ENCODE data around the gene MFNG.

DNA sequence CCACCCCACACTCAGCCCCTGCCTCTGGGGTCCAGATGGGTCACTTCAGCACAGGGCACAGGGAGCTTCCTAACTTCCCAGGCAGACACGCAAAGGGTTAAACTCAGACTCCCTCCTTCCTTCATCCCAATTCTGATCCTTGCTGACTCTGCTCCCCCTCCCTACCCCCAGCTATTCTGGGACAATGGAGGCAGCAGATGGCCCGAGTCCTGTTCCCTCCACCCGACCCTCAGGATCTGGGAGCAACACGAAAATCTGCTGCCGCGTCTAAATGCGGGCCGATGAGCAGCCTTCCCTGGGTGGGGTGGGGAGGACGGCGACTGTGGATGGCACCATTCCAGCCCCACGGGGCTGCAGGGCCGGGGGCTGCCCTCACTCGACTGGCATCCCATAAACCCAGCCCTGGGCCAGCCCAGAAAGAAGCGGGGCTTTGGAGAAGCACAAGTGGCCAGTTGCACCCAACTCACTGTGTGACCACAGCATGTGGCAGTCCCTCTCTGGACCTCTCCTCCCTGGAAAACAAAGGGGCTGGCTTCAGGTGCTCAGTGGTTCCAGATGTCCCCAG lies 18.7 kb downstream of the MFNG start:
- TF ChIP-seq POLR2A (IDR thresholded peaks at IDR 0.05; ENCODE audit: low read depth) = no peak
- TF ChIP-seq, protein P1, sequence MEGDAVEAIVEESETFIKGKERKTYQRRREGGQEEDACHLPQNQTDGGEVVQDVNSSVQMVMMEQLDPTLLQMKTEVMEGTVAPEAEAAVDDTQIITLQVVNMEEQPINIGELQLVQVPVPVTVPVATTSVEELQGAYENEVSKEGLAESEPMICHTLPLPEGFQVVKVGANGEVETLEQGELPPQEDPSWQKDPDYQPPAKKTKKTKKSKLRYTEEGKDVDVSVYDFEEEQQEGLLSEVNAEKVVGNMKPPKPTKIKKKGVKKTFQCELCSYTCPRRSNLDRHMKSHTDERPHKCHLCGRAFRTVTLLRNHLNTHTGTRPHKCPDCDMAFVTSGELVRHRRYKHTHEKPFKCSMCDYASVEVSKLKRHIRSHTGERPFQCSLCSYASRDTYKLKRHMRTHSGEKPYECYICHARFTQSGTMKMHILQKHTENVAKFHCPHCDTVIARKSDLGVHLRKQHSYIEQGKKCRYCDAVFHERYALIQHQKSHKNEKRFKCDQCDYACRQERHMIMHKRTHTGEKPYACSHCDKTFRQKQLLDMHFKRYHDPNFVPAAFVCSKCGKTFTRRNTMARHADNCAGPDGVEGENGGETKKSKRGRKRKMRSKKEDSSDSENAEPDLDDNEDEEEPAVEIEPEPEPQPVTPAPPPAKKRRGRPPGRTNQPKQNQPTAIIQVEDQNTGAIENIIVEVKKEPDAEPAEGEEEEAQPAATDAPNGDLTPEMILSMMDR (IDR thresholded peaks at IDR 0.05) = no peak
- TF ChIP-seq POLR2AphosphoS5 (IDR thresholded peaks at IDR 0.05) = no peak
